Endothelial cell (in vitro differentiated cells): Measurements from ENCODE around the gene TM9SF1. TPM values are rescaled to one million over a fixed set of nuclear protein-coding genes. Genes with fewer than 3 reads are reported as not detected.

ENCODE experiments used
- DNase-seq: peaks from one replicate; pipeline ENCODE4 v3.0.0; 2021; ENCODE audit warnings: low spot score
- H3K27ac Mint-ChIP-seq: one replicate; pipeline ENCODE4 v1.8.0; 2021; ENCODE audit warnings: mixed read lengths, inconsistent platforms; ENCODE audit not compliant: unreplicated experiment
- H3K27me3 Mint-ChIP-seq: one replicate; pipeline ENCODE4 v1.8.0; 2021; ENCODE audit warnings: mild to moderate bottlenecking, moderate library complexity, mixed read lengths, inconsistent platforms; ENCODE audit not compliant: unreplicated experiment
- H3K36me3 Mint-ChIP-seq: one replicate; pipeline ENCODE4 v1.8.0; 2021; ENCODE audit warnings: mild to moderate bottlenecking, low read depth, mixed read lengths, inconsistent platforms; ENCODE audit not compliant: unreplicated experiment
- H3K4me1 Mint-ChIP-seq: one replicate; pipeline ENCODE4 v1.8.0; 2021; ENCODE audit warnings: mild to moderate bottlenecking, mixed read lengths, inconsistent platforms; ENCODE audit not compliant: unreplicated experiment
- H3K4me3 Mint-ChIP-seq: one replicate; pipeline ENCODE4 v1.8.0; 2021; ENCODE audit warnings: mild to moderate bottlenecking, mixed read lengths, inconsistent platforms; ENCODE audit not compliant: unreplicated experiment
- H3K9me3 Mint-ChIP-seq: one replicate; pipeline ENCODE4 v1.8.0; 2021; ENCODE audit warnings: mixed read lengths, inconsistent platforms; ENCODE audit not compliant: unreplicated experiment
- CTCF ChIP-seq: fragments of 200-600 bp; sonication (generic); IDR thresholded peaks from one replicate; pipeline ENCODE4 v1.5.0; 2021; ENCODE audit warnings: antibody characterized with exemption; ENCODE audit not compliant: unreplicated experiment
- total RNA-seq: library from RNA; stranded (reverse); fragmentation: NEBNext Ultra II Directional; extraction: Animal tissue kit (Norgen Biotek cat#: 25700); gene quantifications from one replicate; pipeline ENCODE4 v1.2.1, GENCODE V29; 2021; ENCODE audit not compliant: unreplicated experiment

TM9SF1 gene
- total RNA-seq, 1 donor from 2014 or later, result 41.8 TPM

DNA sequence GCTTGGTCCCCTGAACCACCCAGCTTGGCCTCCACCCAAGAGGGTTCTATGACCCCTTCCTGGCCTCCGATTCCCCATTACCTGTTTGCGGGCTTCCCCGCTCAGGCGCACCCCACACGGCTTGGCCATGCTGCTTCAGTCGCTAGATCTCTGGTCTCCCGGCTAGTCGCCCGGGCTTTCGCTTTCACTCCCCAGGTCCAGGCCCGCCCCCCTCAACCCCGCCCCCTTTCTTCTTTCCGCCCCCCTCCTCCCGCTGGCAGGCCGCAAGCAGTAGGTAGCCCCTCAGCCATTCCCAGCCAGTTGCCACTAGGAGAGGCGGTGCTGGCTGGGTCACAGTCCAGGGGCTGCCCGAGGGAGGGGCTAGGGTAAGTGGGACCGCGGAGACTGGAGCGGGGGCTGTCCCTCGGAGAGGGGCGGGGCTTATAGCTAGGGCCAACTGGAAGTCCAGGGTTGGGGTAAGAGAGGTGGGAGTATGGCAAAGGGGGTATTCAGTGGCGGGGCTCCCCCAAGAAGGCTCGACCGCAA, 48.7 kb downstream of the TM9SF1 start, which contains the start of gene PSME2:
TSS of gene PSME2 (minus strand) at position 158 of the 525 bp plus-strand sequence. CDS start at position 129, 29 bp downstream.
- no peaks in the 10 kb centered on the region for H3K9me3 Mint-ChIP-seq
- no peak for TF ChIP-seq CTCF
- H3K27me3 Mint-ChIP-seq, result peaks cover 17% of the 10 kb centered on the region
- H3K36me3 Mint-ChIP-seq, result peaks cover 34% of the 10 kb centered on the region
- H3K27ac Mint-ChIP-seq, result peak within 1 kb of the TSS; percentile 84
- peak within 1 kb of the TSS; percentile 96 for H3K4me3 Mint-ChIP-seq
- DNase-seq, result peak; percentile 96
- H3K4me1 Mint-ChIP-seq, result peaks cover 27% of the 10 kb centered on the region

- Mint-ChIP-seq H3K4me3 (peak overlapping the region; percentile 96), H3K27me3 (peaks cover 17% of the 10 kb centered on the region), H3K27ac (peak overlapping the region; percentile 74), H3K36me3 (peaks cover 30% of the 10 kb centered on the region), H3K4me1 (peaks cover 27% of the 10 kb centered on the region), H3K9me3 (no peaks in the 10 kb centered on the region)
- no peak for TF ChIP-seq CTCF
- DNase-seq, result no peak
Measured at GRCh38 chr14:24145690-24146452, 49.4 kb downstream of the TM9SF1 start.

GRCh38 chr14:24145219-24145618, 50.0 kb downstream of the TM9SF1 start:
- peaks cover 21% of the 10 kb centered on the region for H3K4me1 Mint-ChIP-seq
- TF ChIP-seq CTCF, result no peak
- H3K36me3 Mint-ChIP-seq, result peaks cover 24% of the 10 kb centered on the region
- H3K4me3 Mint-ChIP-seq, result peak overlapping the region; percentile 96
- no peak for DNase-seq
- no peaks in the 10 kb centered on the region for H3K9me3 Mint-ChIP-seq
- no peak overlapping the region for H3K27ac Mint-ChIP-seq
- H3K27me3 Mint-ChIP-seq, result peaks cover 17% of the 10 kb centered on the region

GRCh38 chr14:24144451-24144850, 50.8 kb downstream of the TM9SF1 start:
- TF ChIP-seq CTCF, result no peak
- peaks cover 17% of the 10 kb centered on the region for H3K27me3 Mint-ChIP-seq
- H3K4me1 Mint-ChIP-seq, result peaks cover 28% of the 10 kb centered on the region
- no peak for DNase-seq
- peak overlapping the region; percentile 44 for H3K27ac Mint-ChIP-seq
- H3K9me3 Mint-ChIP-seq, result no peaks in the 10 kb centered on the region
- H3K36me3 Mint-ChIP-seq, result peaks cover 23% of the 10 kb centered on the region
- peak overlapping the region; percentile 49 for H3K4me3 Mint-ChIP-seq

DNA sequence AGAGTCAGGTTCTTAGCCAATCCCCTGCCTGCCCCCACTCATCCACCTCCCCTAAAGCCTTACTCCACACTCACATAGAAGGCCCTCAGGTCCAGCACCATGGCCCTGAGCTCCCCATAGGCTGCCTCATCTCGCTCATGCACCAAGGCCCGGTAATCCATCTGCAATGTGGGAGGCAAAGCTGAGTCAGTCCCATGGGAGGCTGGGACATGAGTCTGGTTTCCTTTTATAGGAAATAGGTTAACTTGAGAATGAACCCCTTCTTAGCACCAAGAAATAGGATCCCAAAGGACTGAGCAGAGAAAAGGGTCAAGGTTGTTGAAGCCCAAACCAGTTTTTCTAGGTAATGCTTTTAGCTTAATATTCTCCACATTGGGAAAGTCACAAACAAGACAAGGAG, 51.7 kb downstream of the TM9SF1 start:
- H3K9me3 Mint-ChIP-seq, result no peaks in the 10 kb centered on the region

More for the DNA sequence above, 51.7 kb downstream of the TM9SF1 start:
- no peak for TF ChIP-seq CTCF
- Mint-ChIP-seq H3K36me3 (peaks cover 28% of the 10 kb centered on the region), H3K27me3 (peaks cover 13% of the 10 kb centered on the region), H3K27ac (no peak overlapping the region), H3K4me3 (peak overlapping the region; percentile 4), H3K4me1 (peaks cover 26% of the 10 kb centered on the region)
- DNase-seq, result no peak
